ENCODE measurements around the gene CNOT3.
A peak's percentile ranks its signal among the peaks of the same experiment; 100 is the strongest.

The CNOT3 gene

DNA sequence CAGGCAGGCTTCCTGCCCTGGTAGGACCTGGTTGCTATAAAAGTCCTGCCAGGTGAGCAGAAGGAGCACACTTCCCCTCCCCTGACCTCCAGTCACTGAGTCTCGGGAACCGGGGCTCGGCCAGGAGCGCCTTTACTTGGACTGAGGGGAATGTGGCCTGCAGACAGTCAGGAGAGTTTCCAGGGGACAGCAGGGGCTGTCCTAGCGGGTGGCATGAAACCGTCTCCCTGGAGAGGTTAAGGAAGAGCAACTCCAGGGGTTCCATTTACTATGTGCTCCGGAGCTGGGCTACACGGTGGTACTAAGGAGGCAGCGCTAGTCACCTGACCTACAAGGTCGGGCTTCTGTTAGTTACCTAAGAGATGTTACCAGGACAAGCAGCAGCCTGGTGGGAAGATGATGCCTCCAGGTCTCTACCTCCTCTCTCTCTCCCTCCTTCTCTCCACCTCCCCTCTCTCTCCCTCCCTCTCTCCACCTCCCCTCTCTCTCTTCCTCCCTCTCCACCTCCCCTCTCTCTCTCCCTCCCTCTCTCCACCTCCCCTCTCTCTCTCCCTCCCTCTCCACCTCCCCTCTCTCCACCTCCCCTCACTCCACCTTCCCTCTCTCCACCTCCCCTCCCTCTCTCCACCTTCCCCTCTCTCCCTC lies 4.1 kb upstream of the CNOT3 start:
- DNase-seq (ENCODE audit: low read depth in 2 of 2) = peak in 1 of 2 donors; percentile 11
- TF ChIP-seq, protein P1, sequence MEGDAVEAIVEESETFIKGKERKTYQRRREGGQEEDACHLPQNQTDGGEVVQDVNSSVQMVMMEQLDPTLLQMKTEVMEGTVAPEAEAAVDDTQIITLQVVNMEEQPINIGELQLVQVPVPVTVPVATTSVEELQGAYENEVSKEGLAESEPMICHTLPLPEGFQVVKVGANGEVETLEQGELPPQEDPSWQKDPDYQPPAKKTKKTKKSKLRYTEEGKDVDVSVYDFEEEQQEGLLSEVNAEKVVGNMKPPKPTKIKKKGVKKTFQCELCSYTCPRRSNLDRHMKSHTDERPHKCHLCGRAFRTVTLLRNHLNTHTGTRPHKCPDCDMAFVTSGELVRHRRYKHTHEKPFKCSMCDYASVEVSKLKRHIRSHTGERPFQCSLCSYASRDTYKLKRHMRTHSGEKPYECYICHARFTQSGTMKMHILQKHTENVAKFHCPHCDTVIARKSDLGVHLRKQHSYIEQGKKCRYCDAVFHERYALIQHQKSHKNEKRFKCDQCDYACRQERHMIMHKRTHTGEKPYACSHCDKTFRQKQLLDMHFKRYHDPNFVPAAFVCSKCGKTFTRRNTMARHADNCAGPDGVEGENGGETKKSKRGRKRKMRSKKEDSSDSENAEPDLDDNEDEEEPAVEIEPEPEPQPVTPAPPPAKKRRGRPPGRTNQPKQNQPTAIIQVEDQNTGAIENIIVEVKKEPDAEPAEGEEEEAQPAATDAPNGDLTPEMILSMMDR (IDR thresholded peaks at IDR 0.05; ENCODE audit: low read depth, low read length) = no peak

DNA sequence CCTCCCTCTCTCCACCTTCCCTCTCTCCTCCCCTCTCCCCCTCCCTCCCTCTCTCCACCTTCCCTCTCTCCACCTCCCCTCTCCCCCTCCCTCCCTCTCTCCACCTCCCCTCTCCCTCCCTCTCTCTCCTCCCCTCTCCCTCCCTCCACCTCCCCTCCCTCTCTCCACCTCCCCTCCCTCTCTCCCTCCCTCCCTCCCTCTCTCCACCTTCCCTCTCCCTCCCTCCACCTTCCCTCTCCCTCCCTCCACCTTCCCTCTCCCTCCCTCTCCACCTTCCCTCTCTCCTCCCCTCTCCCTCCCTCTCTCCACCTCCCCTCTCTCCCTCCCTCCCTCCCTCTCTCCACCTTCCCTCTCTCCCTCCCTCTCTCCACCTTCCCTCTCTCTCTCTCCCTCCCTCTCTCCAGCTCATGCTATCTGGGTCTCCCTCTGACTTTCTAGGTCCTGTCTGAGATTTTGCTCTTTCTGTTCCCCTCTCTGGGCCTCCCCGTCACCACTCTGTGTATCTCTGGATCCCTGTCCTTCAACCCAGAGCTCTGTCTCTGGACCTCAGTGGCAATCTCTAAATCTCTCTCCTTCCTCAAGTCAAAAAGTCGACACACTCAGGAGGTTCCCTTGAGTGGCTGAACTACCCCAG lies 3.5 kb upstream of the CNOT3 start:
- TF ChIP-seq, protein P1 (IDR thresholded peaks at IDR 0.05; ENCODE audit: low read depth, low read length) = no peak
- DNase-seq (ENCODE audit: low read depth in 2 of 2) = no peak

More for the DNA sequence above, 4.1 kb upstream of the CNOT3 start:
- H3K4me3 ChIP-seq (replicated peaks in 1 of 2; ENCODE audit: low read depth in 2 of 2, low read length in 2 of 2) = no peak overlapping the region

DNA sequence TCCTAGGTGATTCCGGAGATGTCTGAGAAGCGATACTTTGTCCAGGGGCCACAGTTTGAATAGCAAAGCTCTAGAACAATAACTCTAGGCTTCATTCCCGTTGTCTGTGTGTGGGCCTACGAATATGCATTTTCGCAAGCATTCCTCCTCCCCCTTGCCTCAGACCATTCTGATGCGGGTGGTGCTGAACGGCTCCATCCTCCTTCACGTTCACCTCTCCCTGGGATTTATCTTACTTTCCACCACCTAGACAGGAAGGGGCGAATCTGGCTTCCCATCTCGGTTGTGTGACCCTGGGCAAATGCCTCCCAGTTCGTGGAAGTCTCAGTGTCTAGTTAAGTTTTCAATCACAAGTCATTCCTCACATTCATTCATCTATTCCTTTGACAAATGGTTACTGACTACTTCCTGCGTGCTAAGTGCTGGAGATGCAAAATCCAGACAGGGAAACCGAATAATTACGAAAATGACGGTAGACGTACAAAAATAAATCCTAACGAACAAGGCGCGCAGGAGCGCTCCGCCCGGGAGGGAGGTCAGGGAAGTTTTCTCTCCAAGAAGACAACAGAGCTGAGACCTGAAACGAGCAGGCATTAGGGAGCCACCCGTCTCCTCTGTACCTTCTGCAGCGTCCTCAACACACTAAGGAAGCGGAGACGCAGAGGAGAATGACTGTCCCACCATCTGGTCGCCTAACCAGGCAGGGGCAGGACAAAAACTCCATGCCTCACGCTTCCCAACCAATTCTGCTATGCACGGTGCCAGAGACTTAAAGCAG lies 1.3 kb upstream of the CNOT3 start:
- peak overlapping the region; percentile 49 to 62 for H3K4me3 ChIP-seq (replicated peaks in 1 of 2; ENCODE audit: low read depth in 2 of 2, low read length in 2 of 2)
- DNase-seq (ENCODE audit: low read depth in 2 of 2) = peak; percentile 8 to 31
- TF ChIP-seq, protein P1 (IDR thresholded peaks at IDR 0.05; ENCODE audit: low read depth, low read length) = no peak

More for the DNA sequence above, 3.5 kb upstream of the CNOT3 start:
- H3K4me3 ChIP-seq (replicated peaks in 1 of 2; ENCODE audit: low read depth in 2 of 2, low read length in 2 of 2) = no peak overlapping the region

DNA sequence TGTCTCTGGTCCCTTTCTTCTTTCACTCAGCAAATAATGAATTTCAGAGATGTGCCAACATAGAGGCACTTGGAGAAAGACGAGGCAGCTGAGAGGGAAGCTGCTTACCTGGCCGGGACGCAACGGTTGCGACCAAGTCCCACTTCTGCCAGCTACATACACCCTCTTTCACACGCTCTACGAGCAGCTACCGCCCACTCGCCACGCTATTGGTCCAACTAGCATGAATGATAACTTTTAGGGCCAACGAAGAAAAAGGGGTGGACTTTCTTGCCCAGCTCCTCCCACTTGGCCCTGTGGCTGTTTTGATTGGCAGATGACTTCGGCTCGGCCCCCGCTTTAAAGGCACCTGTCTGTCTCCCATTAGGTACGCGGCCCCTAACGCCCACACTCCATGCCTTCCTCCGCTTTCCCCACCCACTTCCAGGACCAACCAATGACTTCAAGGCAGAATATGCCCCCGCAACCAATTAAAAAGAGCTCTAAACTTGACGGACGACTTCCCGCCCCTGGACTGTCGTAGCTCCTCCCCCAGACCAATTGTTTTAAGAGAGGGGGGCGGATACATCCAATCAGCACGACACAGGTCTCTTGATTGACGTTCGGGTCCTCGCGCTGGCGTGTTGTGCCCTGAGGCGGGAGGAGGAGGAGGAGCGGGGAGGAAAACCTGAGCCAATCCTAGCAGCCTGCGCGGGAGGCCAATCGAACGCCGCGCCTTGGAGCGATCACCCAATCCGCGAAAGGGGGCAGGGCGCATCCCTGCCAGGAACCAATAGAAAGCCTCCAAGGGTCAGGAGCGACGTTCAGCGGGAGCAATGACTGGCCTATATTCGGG lies 481 bp upstream of the CNOT3 start:
- peak overlapping the region; percentile 67 to 85 for H3K4me3 ChIP-seq (replicated peaks in 1 of 2; ENCODE audit: low read depth in 2 of 2, low read length in 2 of 2)
- peak; percentile 100 for DNase-seq (ENCODE audit: low read depth in 2 of 2)
- TF ChIP-seq, protein P1 (IDR thresholded peaks at IDR 0.05; ENCODE audit: low read depth, low read length) = no peak

DNA sequence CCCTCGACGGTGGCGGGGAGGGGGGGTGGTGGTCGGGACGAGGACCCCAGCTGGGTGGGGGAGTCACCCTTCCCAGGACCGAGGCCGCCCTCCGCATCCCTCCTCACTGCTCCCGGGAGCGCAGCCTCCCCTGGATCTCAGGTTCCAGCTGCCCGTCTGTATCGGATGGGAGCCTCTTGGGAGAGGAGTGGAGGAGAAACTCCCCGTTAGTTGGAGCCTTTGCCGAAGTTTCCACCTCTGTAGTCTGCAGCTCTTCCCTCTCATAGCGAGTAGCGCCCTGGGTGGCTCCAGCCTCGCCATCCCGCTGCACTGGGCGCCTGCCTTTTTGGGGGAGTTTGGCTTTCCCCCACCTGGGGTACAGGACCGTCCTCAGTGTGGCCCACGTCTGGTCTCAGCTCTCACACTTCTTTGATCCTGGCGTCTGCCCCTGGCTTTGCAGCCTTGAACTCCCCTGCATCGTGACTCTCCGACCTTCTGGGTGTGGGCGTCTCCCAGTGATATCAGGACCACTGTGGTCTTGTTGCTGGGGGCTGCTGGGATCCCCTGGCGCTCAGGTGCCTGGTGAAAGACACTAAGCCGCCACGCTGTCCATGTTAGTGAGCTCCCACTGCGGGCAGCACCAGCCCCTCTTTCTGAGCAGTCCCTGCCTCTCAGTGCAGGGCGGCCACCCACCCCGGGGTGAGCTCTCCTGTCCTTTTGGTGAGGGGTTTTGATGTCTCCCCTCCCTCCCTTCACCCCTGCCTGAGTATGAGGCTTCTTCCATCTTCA lies 1.1 kb downstream of the CNOT3 start:
- peak overlapping the region; percentile 67 to 85 for H3K4me3 ChIP-seq (replicated peaks in 1 of 2; ENCODE audit: low read depth in 2 of 2, low read length in 2 of 2)
- TF ChIP-seq, protein P1 (IDR thresholded peaks at IDR 0.05; ENCODE audit: low read depth, low read length) = peak; percentile 6
- DNase-seq (ENCODE audit: low read depth in 2 of 2) = peak in 1 of 2 donors; percentile 9
